Stimulated activated CD8-positive, alpha-beta memory T cell treated with anti-CD3 and anti-CD28 coated beads, Interleukin-7, amount 100 ng/mL, for 24 hours (primary cell): ENCODE results near the gene LCE1B.

Experiments
- DNase-seq: peaks from one replicate; pipeline ENCODE4 v3.0.0-alpha.2; 2020; ENCODE audit warnings: low read depth

The LCE1B gene

GRCh38 chr1:152811671-152812070, at the start of gene LCE1B:
TSS of gene LCE1B (plus strand) at chr1:152811971. CDS start at chr1:152812447, 476 bp downstream.
- no peak for DNase-seq

GRCh38 chr1:152768847-152769533, 42.8 kb upstream of the LCE1B start:
- no peak for DNase-seq

GRCh38 chr1:152770411-152770810, 41.4 kb upstream of the LCE1B start:
- DNase-seq, result no peak

GRCh38 chr1:152774875-152775274, 36.9 kb upstream of the LCE1B start, which contains the start of gene LCE1F:
TSS of gene LCE1F (plus strand) at chr1:152775140. CDS start at chr1:152776372, 1,232 bp downstream.
- no peak for DNase-seq

GRCh38 chr1:152776361-152776760, 35.4 kb upstream of the LCE1B start:
- no peak for DNase-seq

GRCh38 chr1:152777510-152778137, 34.1 kb upstream of the LCE1B start:
- no peak for DNase-seq

- DNase-seq, result no peak
Observed at GRCh38 chr1:152783095-152783494, 28.7 kb upstream of the LCE1B start.

- DNase-seq, result no peak
Observed at GRCh38 chr1:152786077-152786476, 25.7 kb upstream of the LCE1B start, which contains the start of gene LCE1E. TSS of gene LCE1E (plus strand) at chr1:152786257. CDS start at chr1:152787300, 1,043 bp downstream.

GRCh38 chr1:152795686-152796085, 16.1 kb upstream of the LCE1B start:
- DNase-seq, result no peak

GRCh38 chr1:152796421-152796820, 15.3 kb upstream of the LCE1B start, which contains the start of gene LCE1D:
TSS of gene LCE1D (plus strand) at chr1:152796721. CDS start at chr1:152797795, 1,074 bp downstream.
- DNase-seq, result no peak

GRCh38 chr1:152801333-152801732, 10.4 kb upstream of the LCE1B start:
- DNase-seq, result no peak

- no peak for DNase-seq
Observed at GRCh38 chr1:152806576-152806975, 5.2 kb upstream of the LCE1B start, which contains the start of gene LCE1C. TSS of gene LCE1C (minus strand) at chr1:152806651. CDS start at chr1:152805478, 1,173 bp downstream.

GRCh38 chr1:152811050-152811449, 721 bp upstream of the LCE1B start:
- no peak for DNase-seq

- no peak for DNase-seq
Observed at GRCh38 chr1:152817309-152817708, 5.5 kb downstream of the LCE1B start.

- DNase-seq, result no peak
Observed at GRCh38 chr1:152823294-152823693, 11.5 kb downstream of the LCE1B start.

- no peak for DNase-seq
Observed at GRCh38 chr1:152824964-152825363, 13.2 kb downstream of the LCE1B start.

- no peak for DNase-seq
Observed at GRCh38 chr1:152827173-152827572, 15.4 kb downstream of the LCE1B start, which contains the start of gene LCE1A. TSS of gene LCE1A (plus strand) at chr1:152827473. CDS start at chr1:152827473, 0 bp downstream.

GRCh38 chr1:152836870-152837269, 25.1 kb downstream of the LCE1B start:
- DNase-seq, result no peak

GRCh38 chr1:152842556-152842955, 30.8 kb downstream of the LCE1B start, which contains the start of gene LCE6A:
TSS of gene LCE6A (plus strand) at chr1:152842856. CDS start at chr1:152843521, 665 bp downstream.
- DNase-seq, result no peak

- no peak for DNase-seq
Observed at GRCh38 chr1:152855661-152856060, 43.9 kb downstream of the LCE1B start.

- DNase-seq, result no peak
Observed at GRCh38 chr1:152858062-152858461, 46.3 kb downstream of the LCE1B start.

- no peak for DNase-seq
Observed at GRCh38 chr1:152859696-152860095, 47.9 kb downstream of the LCE1B start, which contains the start of gene LCE7A. TSS of gene LCE7A (plus strand) at chr1:152859996. CDS start at chr1:152860698, 702 bp downstream.

- DNase-seq, result no peak
Observed at GRCh38 chr1:152860129-152860528, 48.4 kb downstream of the LCE1B start.
